GM18909 (cell line): ENCODE measurements around the gene ZNF496.
A peak's percentile ranks its signal among the peaks of the same experiment; 100 is the strongest.
"Not testable (repeated sequence)": the region's sequence is repeated elsewhere in the genome, so short reads cannot be mapped to it uniquely, and the experiment has no call there.

Source experiments
- ATAC-seq: cut with Tn5 transposase; IDR thresholded peaks from one replicate; pipeline ENCODE4 v1.9.1; 2021; ENCODE audit warnings: mild to moderate bottlenecking; ENCODE audit not compliant: unreplicated experiment, poor library complexity

Gene ZNF496

GRCh38 chr1:247360116-247360898 is 28.6 kb upstream of the ZNF496 start:
- no peak for ATAC-seq

- no peak for ATAC-seq
Observed at GRCh38 chr1:247359559-247359958, 27.9 kb upstream of the ZNF496 start.

GRCh38 chr1:247358920-247359319 is 27.3 kb upstream of the ZNF496 start:
- ATAC-seq = no peak

- peak; percentile 96 for ATAC-seq
Observed at GRCh38 chr1:247357781-247358211, 26.1 kb upstream of the ZNF496 start.

- ATAC-seq = no peak
Observed at GRCh38 chr1:247357052-247357780, 25.5 kb upstream of the ZNF496 start.

GRCh38 chr1:247355160-247355559 is 23.5 kb upstream of the ZNF496 start:
- not testable (repeated sequence) for ATAC-seq

GRCh38 chr1:247352175-247352574 is 20.5 kb upstream of the ZNF496 start:
- ATAC-seq = no peak

GRCh38 chr1:247350587-247350986 is 18.9 kb upstream of the ZNF496 start:
- no peak for ATAC-seq

GRCh38 chr1:247347477-247348222 is 16.0 kb upstream of the ZNF496 start:
- ATAC-seq = no peak

GRCh38 chr1:247345881-247346280 is 14.2 kb upstream of the ZNF496 start:
- no peak for ATAC-seq

GRCh38 chr1:247343801-247344200 is 12.1 kb upstream of the ZNF496 start:
- ATAC-seq = no peak

- no peak for ATAC-seq
Observed at GRCh38 chr1:247338723-247339275, 7.1 kb upstream of the ZNF496 start.

GRCh38 chr1:247337961-247338360 is 6.3 kb upstream of the ZNF496 start:
- ATAC-seq = no peak

GRCh38 chr1:247337250-247337746 is 5.6 kb upstream of the ZNF496 start:
- ATAC-seq = no peak

GRCh38 chr1:247336390-247336789 is 4.7 kb upstream of the ZNF496 start:
- no peak for ATAC-seq

- ATAC-seq = no peak
Observed at GRCh38 chr1:247335882-247336281, 4.2 kb upstream of the ZNF496 start.

- ATAC-seq = no peak
Observed at GRCh38 chr1:247334378-247335133, 2.9 kb upstream of the ZNF496 start.

GRCh38 chr1:247332623-247333361 is 1.1 kb upstream of the ZNF496 start:
- ATAC-seq = no peak

- ATAC-seq = peak; percentile 46
Observed at GRCh38 chr1:247332215-247332622, 552 bp upstream of the ZNF496 start.
